Mesodermal cell (in vitro differentiated cells): ENCODE data around the gene ZNF302.
"Not testable (repeated sequence)": the region's sequence is repeated elsewhere in the genome, so short reads cannot be mapped to it uniquely, and the experiment has no call there.

ENCODE experiments used
- H3K27ac ChIP-seq: 2 replicates; pipeline ENCODE4 v1.7.0; 2013; ENCODE audit warnings: mild to moderate bottlenecking, low read depth, low read length, moderate library complexity; ENCODE audit not compliant: severe bottlenecking
- H3K36me3 ChIP-seq: 2 replicates; pipeline ENCODE4 v1.7.1; 2013; ENCODE audit warnings: mild to moderate bottlenecking, low read length, moderate library complexity; ENCODE audit not compliant: control insufficient read depth, insufficient read depth
- H3K4me1 ChIP-seq: one replicate; pipeline ENCODE4 v1.7.1; 2013; ENCODE audit warnings: mild to moderate bottlenecking, low read length; ENCODE audit not compliant: insufficient read depth, control insufficient read depth, poor library complexity, severe bottlenecking
- H3K4me3 ChIP-seq: 2 replicates; pipeline ENCODE4 v1.7.0; 2013; ENCODE audit warnings: low read length, control low read depth, mild to moderate bottlenecking; ENCODE audit not compliant: insufficient read depth, poor library complexity, severe bottlenecking; ENCODE audit errors: extremely low read depth
- H3K9me3 ChIP-seq: 2 replicates; pipeline ENCODE4 v1.7.1; 2013; ENCODE audit warnings: mild to moderate bottlenecking, low read length, moderate library complexity; ENCODE audit not compliant: control insufficient read depth
- WGBS, 2 experiments: methylation state at CpG; one replicate each; pipeline ENCODE4 v1.1.5; 2013; ENCODE audit warnings: missing lambda C conversion rate in 2 of 2; ENCODE audit not compliant: insufficient coverage in 2 of 2; 5-methylcytosine and 5-hydroxymethylcytosine counted together

ZNF302 gene

GRCh38 chr19:34671972-34672371 is 5.5 kb upstream of the ZNF302 start:
- H3K36me3 ChIP-seq, result no peaks in the 10 kb centered on the region
- H3K4me1 ChIP-seq, result no peaks in the 10 kb centered on the region
- no peak overlapping the region for H3K27ac ChIP-seq
- no peaks in the 10 kb centered on the region for H3K9me3 ChIP-seq
- H3K4me3 ChIP-seq, result no peak overlapping the region
- WGBS, 2 experiments, result no CpG with 5 or more reads among the region's 3 CpGs

- Histone ChIP-seq H3K9me3 (no peaks in the 10 kb centered on the region), H3K36me3 (peaks cover 2% of the 10 kb centered on the region), H3K4me1 (no peaks in the 10 kb centered on the region), H3K4me3 (no peak overlapping the region), H3K27ac (no peak overlapping the region)
- WGBS, 2 experiments, result 50 to 56% methylated on average over 1 to 2 of the region's 3 CpGs
These were observed 3.9 kb upstream of the ZNF302 start for GRCh38 chr19:34673590-34673989.

- Histone ChIP-seq H3K4me3 (no peak overlapping the region), H3K9me3 (no peaks in the 10 kb centered on the region), H3K4me1 (no peaks in the 10 kb centered on the region), H3K27ac (no peak overlapping the region), H3K36me3 (peaks cover 19% of the 10 kb centered on the region)
- WGBS, 2 experiments, result 95 to 100% methylated on average over 2 of the region's 3 CpGs
These were observed 2.2 kb upstream of the ZNF302 start for GRCh38 chr19:34675250-34675649.

- H3K27ac ChIP-seq, result no peak overlapping the region
- WGBS, 2 experiments, result 93 to 96% methylated on average over 9 of the region's 9 CpGs
- no peaks in the 10 kb centered on the region for H3K4me1 ChIP-seq
- H3K9me3 ChIP-seq, result no peaks in the 10 kb centered on the region
- no peak overlapping the region for H3K4me3 ChIP-seq
- H3K36me3 ChIP-seq, result peaks cover 26% of the 10 kb centered on the region
These were observed 1.6 kb upstream of the ZNF302 start for GRCh38 chr19:34675919-34676318.

- H3K4me3 ChIP-seq, result peak within 1 kb of the TSS; percentile 57
- H3K36me3 ChIP-seq, result peaks cover 34% of the 10 kb centered on the region
- whole genome bisulfite sequencing, 2 experiments, result 7 to 8% methylated on average over 20 to 23 of the region's 26 CpGs
- H3K27ac ChIP-seq, result peak within 1 kb of the TSS; percentile 90
- H3K9me3 ChIP-seq, result peaks cover 4% of the 10 kb centered on the region
- H3K4me1 ChIP-seq, result no peaks in the 10 kb centered on the region
These were observed 637 bp upstream of the ZNF302 start, which contains the start of gene SCGB2B2 for GRCh38 chr19:34676697-34677385. SCGB2B2 (minus strand) TSS chr19:34677159; CDS start chr19:34594563, 82,596 bp downstream.

- Histone ChIP-seq H3K36me3 (peaks cover 43% of the 10 kb centered on the region), H3K9me3 (peaks cover 4% of the 10 kb centered on the region), H3K4me1 (no peaks in the 10 kb centered on the region), H3K27ac (peak overlapping the region; percentile 90), H3K4me3 (peak overlapping the region; percentile 57)
- 21 to 29% methylated on average over 13 to 16 of the region's 20 CpGs for WGBS, 2 experiments
These were observed 571 bp downstream of the ZNF302 start for GRCh38 chr19:34678085-34678412.

GRCh38 chr19:34678421-34678820 is 943 bp downstream of the ZNF302 start:
- Histone ChIP-seq H3K9me3 (peaks cover 4% of the 10 kb centered on the region), H3K4me3 (peak overlapping the region; percentile 57), H3K4me1 (no peaks in the 10 kb centered on the region), H3K27ac (no peak overlapping the region), H3K36me3 (peaks cover 46% of the 10 kb centered on the region)
- 77 to 91% methylated on average over 8 to 9 of the region's 10 CpGs for WGBS, 2 experiments

- peaks cover 17% of the 10 kb centered on the region for H3K9me3 ChIP-seq
These were observed 4.0 kb downstream of the ZNF302 start for GRCh38 chr19:34681478-34681877.

GRCh38 chr19:34685266-34685665 is 7.8 kb downstream of the ZNF302 start:
- peaks cover 45% of the 10 kb centered on the region for H3K36me3 ChIP-seq
- no CpG with 5 or more reads among the region's 5 CpGs for WGBS, 2 experiments
- not testable (repeated sequence) for H3K4me1 ChIP-seq, H3K4me3 ChIP-seq, H3K27ac ChIP-seq
- peaks cover 17% of the 10 kb centered on the region for H3K9me3 ChIP-seq

More at GRCh38 chr19:34681478-34681877, 4.0 kb downstream of the ZNF302 start:
- Histone ChIP-seq H3K36me3 (peaks cover 64% of the 10 kb centered on the region), H3K4me1 (no peaks in the 10 kb centered on the region), H3K4me3 (no peak overlapping the region), H3K27ac (no peak overlapping the region)
- 93 to 95% methylated on average over 5 to 7 of the region's 9 CpGs for WGBS, 2 experiments

GRCh38 chr19:34686455-34686854 is 9.0 kb downstream of the ZNF302 start:
- peaks cover 34% of the 10 kb centered on the region for H3K36me3 ChIP-seq
- 88 to 90% methylated on average over 2 to 3 of the region's 5 CpGs for WGBS, 2 experiments
- no peak overlapping the region for H3K4me3 ChIP-seq
- no peak overlapping the region for H3K27ac ChIP-seq
- H3K4me1 ChIP-seq, result no peaks in the 10 kb centered on the region
- peaks cover 14% of the 10 kb centered on the region for H3K9me3 ChIP-seq

- Histone ChIP-seq H3K4me1 (no peaks in the 10 kb centered on the region), H3K4me3 (no peak overlapping the region), H3K36me3 (peaks cover 27% of the 10 kb centered on the region), H3K9me3 (peaks cover 13% of the 10 kb centered on the region), H3K27ac (no peak overlapping the region)
- WGBS, 2 experiments, result 100% methylated on average over 1 of the region's 2 CpGs
These were observed 9.9 kb downstream of the ZNF302 start for GRCh38 chr19:34687348-34687747.
